K562 (cell line): ENCODE results near the gene NFE2. TPM values are rescaled to one million over a fixed set of nuclear protein-coding genes. Genes with fewer than 3 reads are reported as not detected.

Experiments used
- ATF7 ChIP-seq: fragments of 450-650 bp; IDR thresholded peaks from 2 replicates; pipeline ENCODE4 v1.7.1; 2014; ENCODE audit warnings: mild to moderate bottlenecking, moderate library complexity
- BRF1 ChIP-seq: IDR thresholded peaks from 3 replicates; pipeline ENCODE4 v1.6.1; 2011; ENCODE audit warnings: borderline replicate concordance, mild to moderate bottlenecking; ENCODE audit not compliant: insufficient read length; ENCODE audit errors: extremely low read depth
- ERF ChIP-seq: fragments of 450-650 bp; formaldehyde crosslinking; IDR thresholded peaks from 2 replicates; pipeline ENCODE4 v1.4.0; 2020; ENCODE audit warnings: mild to moderate bottlenecking, mixed read lengths
- HCFC1 ChIP-seq: IDR thresholded peaks from 2 replicates; pipeline ENCODE4 v1.6.1; 2012; ENCODE audit warnings: low read depth, low read length, improper control_type of control experiment
- LEF1 ChIP-seq: fragments of 450-650 bp; IDR thresholded peaks from 2 replicates; pipeline ENCODE4 v1.6.1; 2016; ENCODE audit warnings: mild to moderate bottlenecking
- RB1 ChIP-seq: fragments of 450-650 bp; IDR thresholded peaks from 2 replicates; pipeline ENCODE4 v1.6.1; 2017; ENCODE audit warnings: low read depth, mild to moderate bottlenecking
- RFX7 ChIP-seq: fragments of 250-450 bp; sonication (Bioruptor Pico); IDR thresholded peaks from 2 replicates; pipeline ENCODE4 v1.5.1; 2021; ENCODE audit warnings: mild to moderate bottlenecking
- SETDB1 ChIP-seq: IDR thresholded peaks from one replicate; pipeline ENCODE4 v1.6.1; 2012; ENCODE audit warnings: low read length, control low read depth, inconsistent platforms
- TAF15 ChIP-seq: fragments of 200-400 bp; formaldehyde crosslinking; IDR thresholded peaks from 2 replicates; pipeline ENCODE4 v1.6.1; 2017; ENCODE audit warnings: mild to moderate bottlenecking, low read depth, low read length, moderate library complexity
- TRIM28 ChIP-seq: fragments of 450-650 bp; IDR thresholded peaks from 2 replicates; pipeline ENCODE4 v1.6.1; 2017
- ZNF175 ChIP-seq: fragments of 200-800 bp; sonication (Bioruptor generic); IDR thresholded peaks from 2 replicates; pipeline ENCODE4 v1.6.1; 2016; ENCODE audit warnings: low read depth, mild to moderate bottlenecking, missing genetic modification characterization, missing compliant biosample characterization
- polyA plus RNA-seq, 8 experiments: library from polyadenylated mRNA; depleted of rRNA in 4 of 8; stranded (reverse) in 5 of 8; unstranded in 3 of 8; fragments of >200 nt; fragmentation: Nextera tagmentation in 2 of 8; fragmentation: Illumina TruSeq in 1 of 8; extraction: Ambion mirVana in 2 of 8; extraction: Trizol in 1 of 8; gene quantifications; 2 replicates each; pipeline versions ENCODE4 v1.2.1 to v1.2.3, GENCODE V29; 2011 to 2014; ENCODE audit warnings: inconsistent platforms in 1 of 8, missing spikeins in 1 of 8
- total RNA-seq, 7 experiments: library from RNA; depleted of rRNA in 6 of 7; stranded (reverse); fragments of >200 nt in 6 of 7; fragmentation: Illumina TruSeq in 2 of 7; extraction: Trizol in 2 of 7; gene quantifications; 2 replicates each; pipeline versions ENCODE4 v1.2.1 to v1.2.3, GENCODE V29; 2011 to 2021; ENCODE audit warnings: low replicate concordance in 1 of 7
- TF ChIP-seq, protein P1 (sequence below): fragments of 150-350 bp; conservative IDR thresholded peaks from 2 replicates; pipeline ENCODE4 v1.6.1; 2014; ENCODE audit warnings: low read length
- TF ChIP-seq, protein P2 (sequence below): sonication (generic); formaldehyde crosslinking; IDR thresholded peaks from 2 replicates; pipeline ENCODE4 v1.8.0; 2022; ENCODE audit warnings: mild to moderate bottlenecking, missing genetic modification reagents, borderline replicate concordance
- TF ChIP-seq, protein P3 (sequence below), 2 experiments: fragments of 150-350 bp in 1 of 2; IDR thresholded peaks; 2 replicates each; pipeline ENCODE4 v1.6.1; 2012 to 2016; ENCODE audit warnings: low read depth in 2 of 2, low read length in 2 of 2, mild to moderate bottlenecking in 1 of 2, moderate library complexity in 1 of 2

The NFE2 gene
- total and polyA plus RNA-seq, 9 of the 15 experiments (the other 6 are each of a cell fraction or from before 2014, with no cell fraction given), result 12.3 to 282 (median 208) TPM

DNA sequence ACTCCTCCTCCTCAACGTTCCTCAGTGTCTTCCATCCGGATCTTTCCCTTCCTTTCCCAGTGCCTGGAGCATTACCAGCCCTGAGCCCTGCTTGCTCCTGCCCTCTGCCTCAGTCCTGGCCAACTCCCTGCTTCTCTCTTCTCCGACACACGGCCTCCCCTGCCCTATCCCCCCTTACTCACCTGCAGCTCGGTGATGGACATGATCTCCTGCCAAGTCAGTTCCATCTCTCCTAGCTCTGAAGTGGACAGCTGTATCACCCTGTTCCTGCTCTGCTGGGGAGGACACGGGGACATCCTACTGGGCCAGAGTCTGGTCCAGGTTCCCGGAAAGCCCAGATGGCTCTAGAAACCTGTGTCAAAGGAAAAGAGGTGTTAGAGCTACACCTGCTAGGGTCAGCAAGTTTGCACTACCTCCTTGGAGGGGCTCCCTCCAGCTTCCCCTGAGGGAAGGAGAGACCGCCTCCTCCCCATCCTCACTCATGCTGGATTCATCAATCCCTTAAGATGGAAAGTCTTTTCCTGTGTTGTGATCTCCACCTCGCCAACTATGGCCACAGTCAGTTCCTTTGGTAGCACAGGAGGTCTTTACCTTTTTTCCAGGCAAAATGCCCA lies 5.8 kb downstream of the NFE2 start (continued):
- peak; percentile 45 for TF ChIP-seq SETDB1
- no peak for TF ChIP-seq LEF1
- no peak for TF ChIP-seq BRF1
- TF ChIP-seq, protein P1, sequence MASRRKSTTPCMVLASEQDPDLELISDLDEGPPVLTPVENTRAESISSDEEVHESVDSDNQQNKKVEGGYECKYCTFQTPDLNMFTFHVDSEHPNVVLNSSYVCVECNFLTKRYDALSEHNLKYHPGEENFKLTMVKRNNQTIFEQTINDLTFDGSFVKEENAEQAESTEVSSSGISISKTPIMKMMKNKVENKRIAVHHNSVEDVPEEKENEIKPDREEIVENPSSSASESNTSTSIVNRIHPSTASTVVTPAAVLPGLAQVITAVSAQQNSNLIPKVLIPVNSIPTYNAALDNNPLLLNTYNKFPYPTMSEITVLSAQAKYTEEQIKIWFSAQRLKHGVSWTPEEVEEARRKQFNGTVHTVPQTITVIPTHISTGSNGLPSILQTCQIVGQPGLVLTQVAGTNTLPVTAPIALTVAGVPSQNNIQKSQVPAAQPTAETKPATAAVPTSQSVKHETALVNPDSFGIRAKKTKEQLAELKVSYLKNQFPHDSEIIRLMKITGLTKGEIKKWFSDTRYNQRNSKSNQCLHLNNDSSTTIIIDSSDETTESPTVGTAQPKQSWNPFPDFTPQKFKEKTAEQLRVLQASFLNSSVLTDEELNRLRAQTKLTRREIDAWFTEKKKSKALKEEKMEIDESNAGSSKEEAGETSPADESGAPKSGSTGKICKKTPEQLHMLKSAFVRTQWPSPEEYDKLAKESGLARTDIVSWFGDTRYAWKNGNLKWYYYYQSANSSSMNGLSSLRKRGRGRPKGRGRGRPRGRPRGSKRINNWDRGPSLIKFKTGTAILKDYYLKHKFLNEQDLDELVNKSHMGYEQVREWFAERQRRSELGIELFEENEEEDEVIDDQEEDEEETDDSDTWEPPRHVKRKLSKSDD, result no peak
- TF ChIP-seq HCFC1, result no peak
- no peak for TF ChIP-seq ATF7
- TF ChIP-seq, protein P2, sequence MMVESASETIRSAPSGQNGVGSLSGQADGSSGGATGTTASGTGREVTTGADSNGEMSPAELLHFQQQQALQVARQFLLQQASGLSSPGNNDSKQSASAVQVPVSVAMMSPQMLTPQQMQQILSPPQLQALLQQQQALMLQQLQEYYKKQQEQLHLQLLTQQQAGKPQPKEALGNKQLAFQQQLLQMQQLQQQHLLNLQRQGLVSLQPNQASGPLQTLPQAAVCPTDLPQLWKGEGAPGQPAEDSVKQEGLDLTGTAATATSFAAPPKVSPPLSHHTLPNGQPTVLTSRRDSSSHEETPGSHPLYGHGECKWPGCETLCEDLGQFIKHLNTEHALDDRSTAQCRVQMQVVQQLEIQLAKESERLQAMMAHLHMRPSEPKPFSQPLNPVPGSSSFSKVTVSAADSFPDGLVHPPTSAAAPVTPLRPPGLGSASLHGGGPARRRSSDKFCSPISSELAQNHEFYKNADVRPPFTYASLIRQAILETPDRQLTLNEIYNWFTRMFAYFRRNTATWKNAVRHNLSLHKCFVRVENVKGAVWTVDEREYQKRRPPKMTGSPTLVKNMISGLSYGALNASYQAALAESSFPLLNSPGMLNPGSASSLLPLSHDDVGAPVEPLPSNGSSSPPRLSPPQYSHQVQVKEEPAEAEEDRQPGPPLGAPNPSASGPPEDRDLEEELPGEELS (CRISPR knock-in tag), result no peak
- TF ChIP-seq, protein P3, sequence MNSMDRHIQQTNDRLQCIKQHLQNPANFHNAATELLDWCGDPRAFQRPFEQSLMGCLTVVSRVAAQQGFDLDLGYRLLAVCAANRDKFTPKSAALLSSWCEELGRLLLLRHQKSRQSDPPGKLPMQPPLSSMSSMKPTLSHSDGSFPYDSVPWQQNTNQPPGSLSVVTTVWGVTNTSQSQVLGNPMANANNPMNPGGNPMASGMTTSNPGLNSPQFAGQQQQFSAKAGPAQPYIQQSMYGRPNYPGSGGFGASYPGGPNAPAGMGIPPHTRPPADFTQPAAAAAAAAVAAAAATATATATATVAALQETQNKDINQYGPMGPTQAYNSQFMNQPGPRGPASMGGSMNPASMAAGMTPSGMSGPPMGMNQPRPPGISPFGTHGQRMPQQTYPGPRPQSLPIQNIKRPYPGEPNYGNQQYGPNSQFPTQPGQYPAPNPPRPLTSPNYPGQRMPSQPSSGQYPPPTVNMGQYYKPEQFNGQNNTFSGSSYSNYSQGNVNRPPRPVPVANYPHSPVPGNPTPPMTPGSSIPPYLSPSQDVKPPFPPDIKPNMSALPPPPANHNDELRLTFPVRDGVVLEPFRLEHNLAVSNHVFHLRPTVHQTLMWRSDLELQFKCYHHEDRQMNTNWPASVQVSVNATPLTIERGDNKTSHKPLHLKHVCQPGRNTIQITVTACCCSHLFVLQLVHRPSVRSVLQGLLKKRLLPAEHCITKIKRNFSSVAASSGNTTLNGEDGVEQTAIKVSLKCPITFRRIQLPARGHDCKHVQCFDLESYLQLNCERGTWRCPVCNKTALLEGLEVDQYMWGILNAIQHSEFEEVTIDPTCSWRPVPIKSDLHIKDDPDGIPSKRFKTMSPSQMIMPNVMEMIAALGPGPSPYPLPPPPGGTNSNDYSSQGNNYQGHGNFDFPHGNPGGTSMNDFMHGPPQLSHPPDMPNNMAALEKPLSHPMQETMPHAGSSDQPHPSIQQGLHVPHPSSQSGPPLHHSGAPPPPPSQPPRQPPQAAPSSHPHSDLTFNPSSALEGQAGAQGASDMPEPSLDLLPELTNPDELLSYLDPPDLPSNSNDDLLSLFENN (IDR thresholded peaks at IDR 0.05; ENCODE audit: low read depth in 2 of 2, low read length in 2 of 2), result no peak
- TF ChIP-seq RFX7 (CRISPR knock-in tag), result no peak
- no peak for TF ChIP-seq TAF15
- TF ChIP-seq TRIM28, result no peak
- 0 out of 2 replicates have a peak, but pooled peaks have one; percentile 38 for TF ChIP-seq ERF
- TF ChIP-seq RB1, result no peak
- TF ChIP-seq ZNF175 (CRISPR knock-in tag), result no peak
- TF ChIP-seq, all 486 proteins: peak for 29
